Fibroblast of mammary gland (primary cell): ENCODE data around the gene CRHR1.

Experiments used
- DNase-seq: peaks from one replicate; pipeline ENCODE4 v3.0.0-alpha.2; 2010; ENCODE audit warnings: low read depth
- H3K4me3 ChIP-seq: 2 replicates; pipeline ENCODE4 v1.5.1; 2011; ENCODE audit warnings: low read depth, mild to moderate bottlenecking, low read length, moderate library complexity; ENCODE audit not compliant: control insufficient read depth
- TF ChIP-seq, protein P1 (sequence below): conservative IDR thresholded peaks from 2 replicates; pipeline ENCODE4 v1.5.1; 2011; ENCODE audit warnings: low read depth, low read length, inconsistent platforms; ENCODE audit not compliant: control insufficient read depth, insufficient read depth

The CRHR1 gene

GRCh38 chr17:45833920-45834319 lies 49.8 kb downstream of the CRHR1 start:
- no peak for DNase-seq
- H3K4me3 ChIP-seq, result no peak overlapping the region
- TF ChIP-seq, protein P1, sequence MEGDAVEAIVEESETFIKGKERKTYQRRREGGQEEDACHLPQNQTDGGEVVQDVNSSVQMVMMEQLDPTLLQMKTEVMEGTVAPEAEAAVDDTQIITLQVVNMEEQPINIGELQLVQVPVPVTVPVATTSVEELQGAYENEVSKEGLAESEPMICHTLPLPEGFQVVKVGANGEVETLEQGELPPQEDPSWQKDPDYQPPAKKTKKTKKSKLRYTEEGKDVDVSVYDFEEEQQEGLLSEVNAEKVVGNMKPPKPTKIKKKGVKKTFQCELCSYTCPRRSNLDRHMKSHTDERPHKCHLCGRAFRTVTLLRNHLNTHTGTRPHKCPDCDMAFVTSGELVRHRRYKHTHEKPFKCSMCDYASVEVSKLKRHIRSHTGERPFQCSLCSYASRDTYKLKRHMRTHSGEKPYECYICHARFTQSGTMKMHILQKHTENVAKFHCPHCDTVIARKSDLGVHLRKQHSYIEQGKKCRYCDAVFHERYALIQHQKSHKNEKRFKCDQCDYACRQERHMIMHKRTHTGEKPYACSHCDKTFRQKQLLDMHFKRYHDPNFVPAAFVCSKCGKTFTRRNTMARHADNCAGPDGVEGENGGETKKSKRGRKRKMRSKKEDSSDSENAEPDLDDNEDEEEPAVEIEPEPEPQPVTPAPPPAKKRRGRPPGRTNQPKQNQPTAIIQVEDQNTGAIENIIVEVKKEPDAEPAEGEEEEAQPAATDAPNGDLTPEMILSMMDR, result no peak

DNA sequence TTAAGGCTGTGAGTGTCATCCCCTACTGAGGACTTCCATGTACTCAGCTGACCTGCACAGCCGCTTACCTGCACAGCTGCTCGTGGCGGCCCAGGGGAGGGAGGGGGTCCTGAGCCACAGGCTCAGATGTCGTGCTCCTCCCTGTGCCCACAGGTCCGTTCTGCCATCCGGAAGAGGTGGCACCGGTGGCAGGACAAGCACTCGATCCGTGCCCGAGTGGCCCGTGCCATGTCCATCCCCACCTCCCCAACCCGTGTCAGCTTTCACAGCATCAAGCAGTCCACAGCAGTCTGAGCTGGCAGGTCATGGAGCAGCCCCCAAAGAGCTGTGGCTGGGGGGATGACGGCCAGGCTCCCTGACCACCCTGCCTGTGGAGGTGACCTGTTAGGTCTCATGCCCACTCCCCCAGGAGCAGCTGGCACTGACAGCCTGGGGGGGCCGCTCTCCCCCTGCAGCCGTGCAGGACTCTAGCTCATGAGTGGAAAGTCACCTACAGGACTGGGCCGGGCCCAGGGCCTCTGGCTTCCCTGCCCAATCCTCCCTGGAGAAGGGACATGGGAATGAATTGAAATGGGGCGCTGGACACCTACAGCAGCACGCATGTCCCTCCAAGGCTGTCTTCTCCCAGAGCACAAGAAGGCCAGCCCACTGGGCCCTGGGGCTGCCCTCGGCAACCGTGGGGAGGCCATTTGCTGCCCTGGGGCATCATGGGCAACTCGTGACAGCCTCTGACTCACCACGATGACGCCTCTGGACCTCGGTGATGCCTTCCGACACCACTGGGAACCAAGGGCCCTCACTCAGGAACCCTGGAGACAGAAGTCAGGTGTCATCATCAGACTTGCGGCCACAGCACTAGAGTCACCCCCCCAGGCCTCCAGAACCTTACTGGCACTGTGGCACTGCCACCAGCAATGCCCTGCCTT lies 50.6 kb downstream of the CRHR1 start:
- TF ChIP-seq, protein P1, result no peak
- H3K4me3 ChIP-seq, result no peak overlapping the region
- DNase-seq, result no peak

GRCh38 chr17:45835481-45835880 lies 51.4 kb downstream of the CRHR1 start:
- no peak for DNase-seq
- H3K4me3 ChIP-seq, result no peak overlapping the region
- TF ChIP-seq, protein P1, result no peak

DNA sequence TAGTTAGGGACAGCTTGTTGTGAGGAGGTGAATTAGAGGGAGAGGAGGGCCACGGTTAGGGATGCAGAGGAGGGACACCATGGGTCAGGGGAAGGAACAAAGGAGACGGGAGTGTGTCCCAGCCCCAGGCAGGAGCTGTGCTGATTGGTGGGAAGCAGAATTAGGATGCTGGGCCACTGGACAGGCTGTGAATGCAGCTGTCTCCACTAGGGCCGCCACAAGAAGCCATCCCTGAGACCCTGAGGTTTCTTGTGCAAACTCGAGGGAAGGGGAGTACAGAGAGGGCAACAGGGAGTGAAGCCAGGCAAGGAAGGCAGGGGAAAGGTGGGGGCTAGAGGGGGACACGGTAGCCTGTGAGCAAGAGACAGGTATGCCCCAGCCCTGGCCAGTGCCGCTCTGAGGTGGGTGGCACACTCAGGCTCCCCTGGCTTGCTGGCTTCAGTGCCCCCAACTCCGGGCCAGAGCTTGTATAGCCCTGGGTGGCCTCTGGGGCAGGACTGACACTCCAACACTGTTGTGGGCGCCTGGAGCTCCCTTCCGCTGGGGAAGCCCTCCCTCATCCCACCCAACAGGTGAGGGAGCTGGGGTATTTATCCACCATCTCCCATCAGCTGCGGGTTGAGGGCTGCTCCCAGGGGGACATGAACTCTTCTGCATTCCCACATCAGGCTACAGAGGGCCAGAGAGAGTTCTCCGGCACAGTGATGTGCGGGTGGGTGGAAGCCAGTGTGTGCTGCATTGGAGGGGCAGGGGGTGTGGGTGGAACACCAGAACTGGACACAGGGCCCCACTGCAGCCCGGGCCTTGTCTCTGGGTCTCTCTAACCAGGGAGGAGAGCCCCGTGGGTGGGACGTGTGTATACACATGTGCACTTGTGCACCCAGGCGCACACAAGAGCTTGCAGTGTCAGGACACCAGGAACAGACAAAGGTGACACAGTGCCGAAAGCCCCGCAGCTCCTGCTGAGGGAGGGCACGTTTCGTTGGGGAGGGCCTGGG lies 52.2 kb downstream of the CRHR1 start:
- no peak for DNase-seq
- TF ChIP-seq, protein P1, result no peak

DNA sequence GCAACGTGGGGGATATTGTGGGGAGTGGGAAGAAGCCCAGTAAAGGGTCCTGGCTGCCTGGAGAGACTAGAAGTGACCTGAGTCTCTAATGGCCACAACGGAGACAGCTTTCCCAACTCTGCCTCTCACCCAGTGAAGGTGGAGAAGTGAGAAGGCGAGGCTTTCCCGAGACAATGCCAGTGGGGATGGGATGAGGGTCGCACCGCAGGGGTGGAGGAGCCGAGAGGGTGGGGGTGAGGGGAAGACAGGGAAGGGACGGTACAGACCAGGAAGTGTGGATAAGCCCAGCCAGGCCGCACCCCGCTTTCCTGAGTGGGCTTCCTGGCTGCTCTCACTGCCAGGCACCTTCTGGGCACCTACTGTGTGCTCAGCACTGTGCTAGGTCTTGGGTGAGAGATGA lies 53.1 kb downstream of the CRHR1 start:
- no peak overlapping the region for H3K4me3 ChIP-seq
- TF ChIP-seq, protein P1, result no peak
- DNase-seq, result no peak

More for the DNA sequence above, 52.2 kb downstream of the CRHR1 start:
- H3K4me3 ChIP-seq, result no peak overlapping the region

DNA sequence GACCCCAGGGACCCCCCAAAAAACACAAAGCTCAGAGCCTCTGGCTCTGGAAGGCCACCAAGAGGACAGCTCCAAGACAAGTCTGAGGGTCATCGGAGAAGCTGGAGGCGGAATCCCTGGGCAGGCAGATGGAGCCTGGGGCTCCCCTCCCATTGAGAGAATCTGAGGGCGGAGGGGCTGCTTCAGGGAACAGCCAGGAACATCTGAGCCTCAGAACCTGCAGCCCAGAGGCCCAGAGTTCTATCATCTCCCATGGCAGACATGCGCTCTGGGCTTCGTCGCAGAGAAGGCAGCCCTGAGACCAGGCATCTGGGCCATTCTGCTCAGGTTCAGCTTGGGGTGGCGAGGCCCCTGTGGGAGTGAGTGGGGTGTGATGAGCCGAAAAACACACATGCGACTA lies 53.5 kb downstream of the CRHR1 start:
- TF ChIP-seq, protein P1, result no peak
- DNase-seq, result no peak
- H3K4me3 ChIP-seq, result no peak overlapping the region
